ENCODE results near the gene USP36. TPM values are rescaled to one million over a fixed set of nuclear protein-coding genes. Genes with fewer than 3 reads are reported as not detected.

USP36 gene
- total RNA-seq, 1 experiment from 2014 or later: 37.5 TPM

- H3K79me2 ChIP-seq (ENCODE audit: low read length): no peaks in the 10 kb centered on the region
- POLR2A ChIA-PET (ENCODE audit: unreplicated experiment): no interaction called here
- intact Hi-C loops (cut with micrococcal nuclease): no loop called here
Observed at GRCh38 chr17:78805301-78805700, 35.3 kb downstream of the USP36 start.

GRCh38 chr17:78804777-78805176 is 35.8 kb downstream of the USP36 start:
- POLR2A ChIA-PET (ENCODE audit: unreplicated experiment): interaction anchor here (0.7 kb wide), 1 partner anchor 48 kb away, joined by 19 read pairs; no protein-coding TSS in a partner anchor
- intact Hi-C loops (cut with micrococcal nuclease): no loop called here
- H3K36me3 ChIP-seq (ENCODE audit: low read depth, low read length): peaks cover 71% of the 10 kb centered on the region
- H3K9ac ChIP-seq (ENCODE audit: low read length): no peak overlapping the region
- no peaks in the 10 kb centered on the region for H3F3A ChIP-seq (ENCODE audit: low read length, unreplicated experiment)
- H3K27ac ChIP-seq (ENCODE audit: low read length): no peak overlapping the region
- BruUV-seq (replicated peaks): no TSS peak
- TF ChIP-seq EZH2phosphoT487 (IDR thresholded peaks at IDR 0.05; ENCODE audit: borderline replicate concordance, low read length) (no peak), EZH2 (IDR thresholded peaks at IDR 0.05; ENCODE audit: low read length, unreplicated experiment) (no peak), CTCF (conservative IDR thresholded peaks at IDR 0.05; ENCODE audit: low read depth, low read length) (no peak)
- H3K4me1 ChIP-seq (ENCODE audit: insufficient read depth, low read length): no peaks in the 10 kb centered on the region
- H3K9me2 ChIP-seq (replicated peaks; ENCODE audit: low read length): no peaks in the 10 kb centered on the region
- H3K79me2 ChIP-seq (ENCODE audit: low read length): no peaks in the 10 kb centered on the region
- CTCF ChIA-PET: no interaction called here
- no peak overlapping the region for H2AFZ ChIP-seq (ENCODE audit: low read length)
- H3K4me2 ChIP-seq (ENCODE audit: low read length): no peak overlapping the region
- no peaks in the 10 kb centered on the region for H3K27me3 ChIP-seq (ENCODE audit: low read length)
- H3K9me3 ChIP-seq (ENCODE audit: low read length): no peaks in the 10 kb centered on the region
- H4K20me1 ChIP-seq (ENCODE audit: low read length): 0 out of 2 replicates have a peak, but pooled peaks cover 5% of the 10 kb centered on the region
- no peak overlapping the region for H3K4me3 ChIP-seq (ENCODE audit: low read length)
- no peak for DNase-seq
- no peak for ATAC-seq

More at GRCh38 chr17:78805301-78805700, 35.3 kb downstream of the USP36 start:
- BruUV-seq (replicated peaks): no TSS peak
- DNase-seq (no peak), ATAC-seq (no peak)
- no peaks in the 10 kb centered on the region for H3K9me2 ChIP-seq (replicated peaks; ENCODE audit: low read length)
- no peaks in the 10 kb centered on the region for H3K4me1 ChIP-seq (ENCODE audit: insufficient read depth, low read length)
- CTCF ChIA-PET: no interaction called here
- H3K9me3 ChIP-seq (ENCODE audit: low read length): no peaks in the 10 kb centered on the region
- H3F3A ChIP-seq (ENCODE audit: low read length, unreplicated experiment): no peaks in the 10 kb centered on the region
- H3K4me3 ChIP-seq (ENCODE audit: low read length): no peak overlapping the region
- H2AFZ ChIP-seq (ENCODE audit: low read length): no peak overlapping the region
- TF ChIP-seq EZH2phosphoT487 (IDR thresholded peaks at IDR 0.05; ENCODE audit: borderline replicate concordance, low read length): no peak
- TF ChIP-seq EZH2 (IDR thresholded peaks at IDR 0.05; ENCODE audit: low read length, unreplicated experiment): no peak
- no peak for TF ChIP-seq CTCF (conservative IDR thresholded peaks at IDR 0.05; ENCODE audit: low read depth, low read length)
- no peak overlapping the region for H3K27ac ChIP-seq (ENCODE audit: low read length)
- 0 out of 2 replicates have a peak, but pooled peaks cover 5% of the 10 kb centered on the region for H4K20me1 ChIP-seq (ENCODE audit: low read length)
- H3K36me3 ChIP-seq (ENCODE audit: low read depth, low read length): peaks cover 77% of the 10 kb centered on the region
- no peak overlapping the region for H3K4me2 ChIP-seq (ENCODE audit: low read length)
- no peak overlapping the region for H3K9ac ChIP-seq (ENCODE audit: low read length)
- H3K27me3 ChIP-seq (ENCODE audit: low read length): no peaks in the 10 kb centered on the region

- H3K27me3 ChIP-seq (ENCODE audit: low read length): no peaks in the 10 kb centered on the region
- H3K9me3 ChIP-seq (ENCODE audit: low read length): no peaks in the 10 kb centered on the region
- H3K79me2 ChIP-seq (ENCODE audit: low read length): no peaks in the 10 kb centered on the region
- H3K4me3 ChIP-seq (ENCODE audit: low read length): no peak overlapping the region
- ChIA-PET CTCF (no interaction called here), POLR2A (ENCODE audit: unreplicated experiment) (no interaction called here)
- no peak overlapping the region for H2AFZ ChIP-seq (ENCODE audit: low read length)
- H3F3A ChIP-seq (ENCODE audit: low read length, unreplicated experiment): no peaks in the 10 kb centered on the region
- no peak overlapping the region for H3K27ac ChIP-seq (ENCODE audit: low read length)
- TF ChIP-seq EZH2phosphoT487 (IDR thresholded peaks at IDR 0.05; ENCODE audit: borderline replicate concordance, low read length) (no peak), CTCF (conservative IDR thresholded peaks at IDR 0.05; ENCODE audit: low read depth, low read length) (no peak), EZH2 (IDR thresholded peaks at IDR 0.05; ENCODE audit: low read length, unreplicated experiment) (no peak)
- H3K4me1 ChIP-seq (ENCODE audit: insufficient read depth, low read length): no peaks in the 10 kb centered on the region
- DNase-seq: no peak
- no peaks in the 10 kb centered on the region for H3K9me2 ChIP-seq (replicated peaks; ENCODE audit: low read length)
- peaks cover 72% of the 10 kb centered on the region for H3K36me3 ChIP-seq (ENCODE audit: low read depth, low read length)
- intact Hi-C loops (cut with micrococcal nuclease): no loop called here
- H3K9ac ChIP-seq (ENCODE audit: low read length): no peak overlapping the region
- BruUV-seq (replicated peaks): no TSS peak
- H3K4me2 ChIP-seq (ENCODE audit: low read length): no peak overlapping the region
- H4K20me1 ChIP-seq (ENCODE audit: low read length): 0 out of 2 replicates have a peak, but pooled peaks cover 10% of the 10 kb centered on the region
- no peak for ATAC-seq
Observed at GRCh38 chr17:78803186-78803845, 37.3 kb downstream of the USP36 start.
